ENCODE results near the gene PPM1L. TPM values are rescaled to one million over a fixed set of nuclear protein-coding genes. Genes with fewer than 3 reads are reported as not detected.

PPM1L gene
- total RNA-seq, 1 experiment from 2014 or later: 13.2 TPM

GRCh38 chr3:160857476-160858119 is 101.6 kb downstream of the PPM1L start (continued):
- TF ChIP-seq REST (IDR thresholded peaks at IDR 0.05; ENCODE audit: low read depth) (no peak), EGR1 (IDR thresholded peaks at IDR 0.05; ENCODE audit: low read depth) (no peak)

DNA sequence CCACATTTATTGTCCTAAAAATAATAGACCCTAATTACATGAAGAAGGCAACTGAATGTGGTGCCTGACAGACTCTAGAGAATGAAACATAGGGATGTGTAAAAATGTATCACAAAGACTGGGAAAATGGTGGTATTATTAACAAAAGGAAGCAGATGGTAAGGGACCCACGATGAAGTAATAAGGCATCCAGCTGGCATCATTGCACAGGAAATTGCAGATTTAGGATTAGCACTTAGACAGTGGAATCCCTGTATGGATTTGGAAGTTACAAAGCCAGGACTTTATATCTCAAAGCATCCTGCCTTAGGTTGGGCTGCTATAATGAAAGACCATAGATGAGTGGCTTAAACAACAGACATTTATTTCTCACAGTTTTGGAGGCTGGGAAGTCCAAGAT is 104.3 kb downstream of the PPM1L start:
- Histone ChIP-seq H3K36me3 (ENCODE audit: control insufficient read depth in 1 of 2, insufficient read depth in 2 of 2, low read length in 2 of 2) (no peaks in the 10 kb centered on the region), H3K9me2 (ENCODE audit: insufficient read depth) (no peaks in the 10 kb centered on the region), H3K4me1 (ENCODE audit: control insufficient read depth in 1 of 2, insufficient read depth in 2 of 2, low read length in 2 of 2) (no peaks in the 10 kb centered on the region), H2AFZ (ENCODE audit: low read depth, low read length, poor library complexity, severe bottlenecking) (no peak overlapping the region), H3K27ac (ENCODE audit: low read depth, low read length) (no peak overlapping the region), H3K4me3 (replicated peaks in 1 of 2; ENCODE audit: low read depth in 1 of 2, low read length in 2 of 2) (no peak overlapping the region), H3K9me3 (ENCODE audit: control insufficient read depth in 1 of 2, insufficient read depth in 1 of 2, low read depth in 1 of 2, low read length in 2 of 2) (no peaks in the 10 kb centered on the region), H3K27me3 (ENCODE audit: insufficient read depth, low read length) (no peaks in the 10 kb centered on the region), H3K4me2 (ENCODE audit: low read length) (no peak overlapping the region), H3K9ac (ENCODE audit: low read length) (no peak overlapping the region), H3K79me2 (ENCODE audit: insufficient read depth, low read length) (no peaks in the 10 kb centered on the region), H4K20me1 (ENCODE audit: insufficient read depth) (no peaks in the 10 kb centered on the region)
- ChIA-PET CTCF (no interaction called here), RAD21 (ENCODE audit: low non-redundant PET in 1 of 2, low total read pairs in 2 of 2, uncharacterized antibody in 2 of 2, unreplicated experiment in 2 of 2) (no interaction called here), POLR2A (no interaction called here)
- ATAC-seq (no peak), DNase-seq (ENCODE audit: low read depth, low spot score) (no peak)
- BruUV-seq (replicated peaks): no TSS peak
- intact Hi-C loops (cut with micrococcal nuclease): no loop called here
- no peak for TF ChIP-seq CTCF (IDR thresholded peaks at IDR 0.05 in 2 of 3, conservative IDR thresholded peaks at IDR 0.05 in 1 of 3; ENCODE audit: borderline replicate concordance in 1 of 3, insufficient read depth in 1 of 3, low read depth in 2 of 3, low read length in 2 of 3)
- TF ChIP-seq POLR2AphosphoS5 (IDR thresholded peaks at IDR 0.05; ENCODE audit: low read depth, low read length): no peak
- TF ChIP-seq EZH2 (IDR thresholded peaks at IDR 0.05): no peak
- TF ChIP-seq SP1 (IDR thresholded peaks at IDR 0.05; ENCODE audit: low read depth): no peak
- TF ChIP-seq REST (IDR thresholded peaks at IDR 0.05; ENCODE audit: low read depth): no peak
- no peak for TF ChIP-seq YY1 (IDR thresholded peaks at IDR 0.05; ENCODE audit: extremely low read depth, insufficient replicate concordance, low read depth, low read length)
- TF ChIP-seq, protein P1, sequence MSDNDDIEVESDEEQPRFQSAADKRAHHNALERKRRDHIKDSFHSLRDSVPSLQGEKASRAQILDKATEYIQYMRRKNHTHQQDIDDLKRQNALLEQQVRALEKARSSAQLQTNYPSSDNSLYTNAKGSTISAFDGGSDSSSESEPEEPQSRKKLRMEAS (IDR thresholded peaks at IDR 0.05): no peak
- TF ChIP-seq EZH2phosphoT487 (IDR thresholded peaks at IDR 0.05; ENCODE audit: borderline replicate concordance): no peak
- TF ChIP-seq RAD21 (IDR thresholded peaks at IDR 0.05; ENCODE audit: low read depth): no peak
- TF ChIP-seq, protein P2, sequence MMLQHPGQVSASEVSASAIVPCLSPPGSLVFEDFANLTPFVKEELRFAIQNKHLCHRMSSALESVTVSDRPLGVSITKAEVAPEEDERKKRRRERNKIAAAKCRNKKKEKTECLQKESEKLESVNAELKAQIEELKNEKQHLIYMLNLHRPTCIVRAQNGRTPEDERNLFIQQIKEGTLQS (IDR thresholded peaks at IDR 0.05): no peak
- TF ChIP-seq JUND (IDR thresholded peaks at IDR 0.05): no peak
- TF ChIP-seq TCF7L2 (IDR thresholded peaks at IDR 0.05; ENCODE audit: borderline replicate concordance, extremely low read depth, insufficient read depth, insufficient read length): no peak

All from HCT116 (cell line).